ENCODE results near the gene RGS11.

RGS11 gene

DNA sequence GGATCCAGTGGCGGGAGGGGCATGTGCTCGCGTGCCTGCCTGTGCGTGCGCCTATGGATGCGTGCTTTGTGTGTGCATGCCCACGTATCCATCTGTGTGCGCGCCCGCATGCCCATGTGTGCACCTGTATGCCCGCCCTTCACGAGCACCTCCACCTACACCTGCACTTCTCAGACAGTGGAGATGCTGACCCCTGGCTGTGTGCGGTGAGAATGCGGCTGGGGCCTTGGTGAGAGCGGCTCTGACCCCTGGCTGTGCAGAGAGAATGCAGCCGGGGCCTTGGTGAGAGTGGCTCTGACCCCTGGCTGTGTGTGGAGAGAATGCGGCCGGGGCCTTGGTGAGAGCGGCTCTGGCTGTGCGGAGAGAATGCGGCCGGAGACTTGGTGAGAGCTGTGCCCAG lies 42.9 kb upstream of the RGS11 start:
- no peak for DNase-seq (ENCODE audit: low read depth)
- TF ChIP-seq, protein P1, sequence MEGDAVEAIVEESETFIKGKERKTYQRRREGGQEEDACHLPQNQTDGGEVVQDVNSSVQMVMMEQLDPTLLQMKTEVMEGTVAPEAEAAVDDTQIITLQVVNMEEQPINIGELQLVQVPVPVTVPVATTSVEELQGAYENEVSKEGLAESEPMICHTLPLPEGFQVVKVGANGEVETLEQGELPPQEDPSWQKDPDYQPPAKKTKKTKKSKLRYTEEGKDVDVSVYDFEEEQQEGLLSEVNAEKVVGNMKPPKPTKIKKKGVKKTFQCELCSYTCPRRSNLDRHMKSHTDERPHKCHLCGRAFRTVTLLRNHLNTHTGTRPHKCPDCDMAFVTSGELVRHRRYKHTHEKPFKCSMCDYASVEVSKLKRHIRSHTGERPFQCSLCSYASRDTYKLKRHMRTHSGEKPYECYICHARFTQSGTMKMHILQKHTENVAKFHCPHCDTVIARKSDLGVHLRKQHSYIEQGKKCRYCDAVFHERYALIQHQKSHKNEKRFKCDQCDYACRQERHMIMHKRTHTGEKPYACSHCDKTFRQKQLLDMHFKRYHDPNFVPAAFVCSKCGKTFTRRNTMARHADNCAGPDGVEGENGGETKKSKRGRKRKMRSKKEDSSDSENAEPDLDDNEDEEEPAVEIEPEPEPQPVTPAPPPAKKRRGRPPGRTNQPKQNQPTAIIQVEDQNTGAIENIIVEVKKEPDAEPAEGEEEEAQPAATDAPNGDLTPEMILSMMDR (IDR thresholded peaks at IDR 0.05; ENCODE audit: control insufficient read depth, insufficient read depth, low read depth, low read length, missing control alignments), result no peak
- H3K4me3 ChIP-seq (ENCODE audit: control insufficient read depth, low read depth, low read length), result no peak overlapping the region

DNA sequence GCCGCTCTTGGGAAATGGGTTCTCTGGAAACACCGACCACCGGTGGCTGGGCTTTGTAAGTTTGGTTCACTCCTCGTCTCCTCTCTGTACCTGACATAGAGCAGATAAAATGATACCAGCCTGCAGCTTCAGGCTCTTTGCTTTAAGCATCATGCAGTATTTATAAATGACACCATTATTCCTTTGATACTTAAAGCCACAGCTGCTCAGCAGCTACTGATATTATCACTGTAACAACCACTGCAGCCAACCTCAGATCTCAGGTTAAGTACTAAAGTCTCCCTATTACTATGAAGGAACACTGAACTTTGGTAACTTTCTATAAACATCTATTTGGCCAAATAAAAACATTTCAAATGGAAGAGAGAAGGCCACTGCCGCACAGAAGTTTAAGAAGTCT lies 41.8 kb upstream of the RGS11 start:
- DNase-seq (ENCODE audit: low read depth), result no peak
- TF ChIP-seq, protein P1 (IDR thresholded peaks at IDR 0.05; ENCODE audit: control insufficient read depth, insufficient read depth, low read depth, low read length, missing control alignments), result no peak
- no peak overlapping the region for H3K4me3 ChIP-seq (ENCODE audit: control insufficient read depth, low read depth, low read length)

DNA sequence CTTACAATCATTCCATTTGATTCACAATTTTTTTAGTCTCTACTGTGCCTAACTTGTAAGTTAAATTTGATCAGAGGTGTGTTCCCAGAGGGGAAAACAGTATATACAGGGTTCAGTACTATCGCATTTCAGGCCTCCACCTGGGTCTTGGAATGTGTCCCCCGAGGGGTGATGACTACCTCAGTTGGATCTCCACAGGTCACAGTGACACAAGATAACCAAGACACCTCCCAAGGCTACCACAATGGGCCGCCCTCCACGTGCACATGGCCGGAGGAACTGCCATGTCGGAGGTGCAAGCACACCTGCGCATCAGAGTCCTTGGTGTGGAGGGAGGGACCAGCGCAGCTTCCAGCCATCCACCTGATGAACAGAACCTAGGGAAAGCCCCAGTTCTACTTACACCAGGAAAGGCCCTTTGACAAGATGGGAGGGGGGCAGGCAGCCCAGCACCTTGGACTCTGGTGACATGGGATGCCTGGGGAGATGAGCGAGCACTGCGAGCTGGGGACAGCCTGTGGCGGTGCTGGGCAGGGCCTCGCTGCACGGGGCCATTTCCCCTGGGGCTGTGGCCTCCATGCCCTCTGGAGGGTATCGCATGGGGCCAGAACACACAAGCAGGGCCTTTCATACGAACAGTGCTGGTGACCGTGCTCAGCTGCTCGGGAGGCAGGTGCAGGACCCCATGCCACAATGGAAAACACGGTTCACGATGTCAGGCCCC lies 41.2 kb upstream of the RGS11 start:
- TF ChIP-seq, protein P1 (IDR thresholded peaks at IDR 0.05; ENCODE audit: control insufficient read depth, insufficient read depth, low read depth, low read length, missing control alignments), result no peak
- no peak overlapping the region for H3K4me3 ChIP-seq (ENCODE audit: control insufficient read depth, low read depth, low read length)
- DNase-seq (ENCODE audit: low read depth), result no peak

DNA sequence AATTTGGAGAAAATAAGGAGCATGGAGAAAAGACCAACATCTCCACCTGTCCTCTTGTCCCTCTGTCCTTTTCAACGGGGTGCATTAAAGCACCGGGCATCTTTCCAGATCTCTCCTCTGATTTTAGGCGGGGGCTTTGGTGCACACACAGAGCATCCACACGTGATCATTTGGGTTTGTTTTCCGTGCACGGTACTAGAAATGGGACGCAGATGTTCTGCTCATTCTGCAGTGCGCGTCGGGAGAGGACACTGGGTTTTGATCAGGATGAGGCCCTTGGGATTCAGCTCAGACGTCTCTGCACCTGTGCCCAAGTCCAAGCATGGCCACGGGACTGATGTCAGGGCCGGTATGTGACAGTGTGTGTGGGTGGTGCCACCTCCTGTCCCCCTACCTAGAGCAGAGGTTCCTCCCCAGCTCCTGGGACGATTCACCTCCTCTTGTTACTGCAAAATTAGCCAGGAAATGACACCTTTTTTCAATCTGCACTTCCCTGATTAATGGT lies 39.1 kb upstream of the RGS11 start:
- TF ChIP-seq, protein P1 (IDR thresholded peaks at IDR 0.05; ENCODE audit: control insufficient read depth, insufficient read depth, low read depth, low read length, missing control alignments), result no peak
- no peak for DNase-seq (ENCODE audit: low read depth)

DNA sequence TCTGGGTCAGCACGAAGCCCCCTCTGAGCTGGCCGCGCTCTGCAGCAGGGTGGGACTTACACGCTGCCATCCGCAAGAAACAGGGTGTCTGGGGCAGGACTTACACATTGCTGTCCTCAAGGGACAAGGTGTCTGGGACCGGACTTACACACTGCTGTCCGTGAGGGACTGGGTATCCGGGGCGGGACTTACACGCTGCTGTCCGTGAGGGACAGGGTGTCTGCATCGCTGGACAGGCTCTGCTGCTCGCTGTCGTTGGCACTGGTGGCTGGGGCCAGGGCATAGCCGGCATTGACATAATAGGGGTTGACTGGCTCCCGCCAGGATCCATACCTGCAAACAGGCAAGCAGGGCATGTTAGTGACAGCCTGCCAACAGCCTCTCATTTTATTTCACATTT lies 38.6 kb upstream of the RGS11 start:
- TF ChIP-seq, protein P1 (IDR thresholded peaks at IDR 0.05; ENCODE audit: control insufficient read depth, insufficient read depth, low read depth, low read length, missing control alignments), result no peak
- no peak overlapping the region for H3K4me3 ChIP-seq (ENCODE audit: control insufficient read depth, low read depth, low read length)
- no peak for DNase-seq (ENCODE audit: low read depth)

More for the DNA sequence above, 39.1 kb upstream of the RGS11 start:
- no peak overlapping the region for H3K4me3 ChIP-seq (ENCODE audit: control insufficient read depth, low read depth, low read length)

DNA sequence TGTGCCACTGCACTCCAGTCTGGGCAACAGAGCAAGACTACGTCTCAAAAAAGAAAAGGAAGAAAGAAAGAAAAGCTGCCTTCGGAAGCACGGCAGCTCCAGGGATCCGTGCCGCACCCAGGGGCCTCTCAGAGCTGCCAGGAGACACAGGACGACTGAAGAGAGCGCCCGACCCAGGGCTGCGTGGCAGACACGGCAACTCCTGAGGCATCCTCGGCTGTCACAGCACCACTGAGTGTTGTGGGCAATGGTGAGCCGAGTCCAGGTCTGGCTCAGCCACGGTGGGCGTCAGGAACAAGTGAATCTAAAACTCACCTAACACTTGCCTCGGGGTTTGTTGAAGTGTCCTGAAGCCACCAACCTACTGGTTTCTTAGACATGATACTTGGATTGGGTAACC lies 36.0 kb upstream of the RGS11 start:
- DNase-seq (ENCODE audit: low read depth), result no peak
- TF ChIP-seq, protein P1 (IDR thresholded peaks at IDR 0.05; ENCODE audit: control insufficient read depth, insufficient read depth, low read depth, low read length, missing control alignments), result no peak
- no peak overlapping the region for H3K4me3 ChIP-seq (ENCODE audit: control insufficient read depth, low read depth, low read length)
